K562 (cell line): ENCODE measurements around the gene CLPSL2. TPM values are rescaled to one million over a fixed set of nuclear protein-coding genes. Genes with fewer than 3 reads are reported as not detected.

Experiments
- ATAC-seq: fragments of 200-7000 bp; cut with Tn5 transposase; 3 replicates; pipeline ENCODE4 v1.9.1; 2020; ENCODE audit warnings: moderate library complexity
- BruUV-seq: library from RNA; stranded (reverse); fragments of 400-500 nt; replicated peaks from 2 replicates; lab custom pipeline; 2021; lab: Mats Ljungman, UMichigan
- CTCF ChIA-PET: fragments of 300-600 bp; formaldehyde crosslinking; extraction: SDS; loops from one replicate; lab custom pipeline; 2021; ENCODE audit warnings: low intra/inter-chr PET ratio; lab: Yijun Ruan, JAX
- POLR2A ChIA-PET: fragments of 300-600, 350-650 bp; sonication (Branson Sonifier 250); formaldehyde crosslinking; extraction: SDS; loops from one replicate; lab custom pipeline; 2021; ENCODE audit warnings: antibody characterized with exemption, inconsistent platforms; lab: Yijun Ruan, JAX
- DNase-seq, 4 experiments: peaks; one replicate each; pipeline versions ENCODE4 v3.0.0 to v3.0.0-alpha.2; 2011 to 2018; ENCODE audit warnings: low spot score in 3 of 4, mixed read lengths in 3 of 4; ENCODE audit errors: extremely low read depth in 1 of 4
- FAIRE-seq: peaks from 2 replicates; lab custom pipeline; 2011; peaks lifted over from hg19 to GRCh38; lab: Jason Lieb, UNC
- H2AFZ ChIP-seq: 2 replicates; pipeline ENCODE4 v1.6.0; 2011; ENCODE audit warnings: low read depth, low read length, control low read depth, inconsistent platforms
- H3K27ac ChIP-seq: fragments of 200-600 bp; 3 replicates; pipeline ENCODE4 v1.8.0; 2011; ENCODE audit warnings: low read depth, mild to moderate bottlenecking, control low read depth, inconsistent platforms, low read length, moderate library complexity, mixed read lengths; ENCODE audit errors: extremely low read depth
- H3K27me3 ChIP-seq, 2 experiments: fragments of 300-600 bp in 1 of 2; 2 replicates in 1 of 2; 3 replicates in 1 of 2; pipeline versions ENCODE4 v1.6.0 to v1.8.0; 2011; ENCODE audit warnings: inconsistent platforms in 2 of 2, low read length in 2 of 2, mild to moderate bottlenecking in 1 of 2, mixed read lengths in 1 of 2, moderate library complexity in 1 of 2; ENCODE audit not compliant: control insufficient read depth in 2 of 2, insufficient read depth in 2 of 2
- H3K36me3 ChIP-seq: fragments of 300-600 bp; 3 replicates; pipeline ENCODE4 v1.8.0; 2011; ENCODE audit warnings: mild to moderate bottlenecking, low read length, inconsistent platforms; ENCODE audit not compliant: control insufficient read depth, insufficient read depth
- H3K4me1 ChIP-seq, 2 experiments: fragments of 200-600 bp in 1 of 2; replicated peaks in 1 of 2; 2 replicates in 1 of 2; 3 replicates in 1 of 2; pipeline versions ENCODE4 v1.5.1 to v1.8.0; 2011; ENCODE audit warnings: inconsistent platforms in 2 of 2, low read length in 2 of 2, mild to moderate bottlenecking in 1 of 2, mixed read lengths in 1 of 2, moderate library complexity in 1 of 2; ENCODE audit not compliant: control insufficient read depth in 2 of 2, insufficient read depth in 2 of 2
- H3K4me2 ChIP-seq: 2 replicates; pipeline ENCODE4 v1.6.1; 2011; ENCODE audit warnings: low read length, control low read depth, inconsistent platforms, mixed read lengths; ENCODE audit not compliant: insufficient read depth
- H3K4me3 ChIP-seq: fragments of 200-600 bp; sonication (generic), shearing (Covaris generic); 2 replicates; pipeline ENCODE4 v1.5.1; 2016; ENCODE audit warnings: control low read depth, inconsistent platforms
- H3K79me2 ChIP-seq: fragments of 200-600 bp; 3 replicates; pipeline ENCODE4 v1.8.0; 2011; ENCODE audit warnings: low read length, inconsistent platforms; ENCODE audit not compliant: control insufficient read depth, insufficient read depth
- H3K9ac ChIP-seq, 2 experiments: 2 replicates each; pipeline versions ENCODE4 v1.6.0 to v1.6.1; 2011; ENCODE audit warnings: low read depth in 2 of 2, low read length in 2 of 2, control low read depth in 1 of 2, inconsistent platforms in 1 of 2, mild to moderate bottlenecking in 1 of 2, mixed read lengths in 1 of 2; ENCODE audit not compliant: insufficient read depth in 1 of 2
- H3K9me1 ChIP-seq: one replicate; pipeline ENCODE4 v1.6.0; 2011; ENCODE audit warnings: inconsistent platforms, mild to moderate bottlenecking, low read length, moderate library complexity; ENCODE audit not compliant: control insufficient read depth, insufficient read depth
- H3K9me3 ChIP-seq: replicated peaks from 2 replicates; pipeline ENCODE4 v1.5.1; 2011; ENCODE audit warnings: low read depth, low read length, inconsistent platforms; ENCODE audit not compliant: control insufficient read depth, insufficient read depth
- H4K20me1 ChIP-seq: replicated peaks from 2 replicates; pipeline ENCODE4 v1.6.1; 2011; ENCODE audit warnings: low read length, inconsistent platforms, mixed read lengths; ENCODE audit not compliant: control insufficient read depth, insufficient read depth
- BRD4 ChIP-seq: fragments of 200-600 bp; sonication (generic); IDR thresholded peaks from 2 replicates; pipeline ENCODE4 v1.6.1; 2017; ENCODE audit warnings: inconsistent platforms
- NFRKB ChIP-seq: fragments of 450-650 bp; IDR thresholded peaks from 2 replicates; pipeline ENCODE4 v1.6.1; 2016; ENCODE audit warnings: low read depth
- NR2C1 ChIP-seq, 2 experiments: fragments of 450-650 bp; IDR thresholded peaks; 2 replicates each; pipeline ENCODE4 v1.6.1; 2017; ENCODE audit warnings: mild to moderate bottlenecking in 2 of 2, antibody characterized with exemption in 1 of 2, inconsistent platforms in 1 of 2, missing compliant biosample characterization in 1 of 2, missing genetic modification characterization in 1 of 2
- RAD21 ChIP-seq, 2 experiments: fragments of 250-450 bp in 1 of 2; fragments of 450-650 bp in 1 of 2; sonication (Bioruptor Pico) in 1 of 2; formaldehyde crosslinking in 1 of 2; IDR thresholded peaks in 1 of 2; conservative IDR thresholded peaks in 1 of 2; 2 replicates each; pipeline versions ENCODE4 v1.4.0 to v1.8.0; 2020 to 2022; ENCODE audit warnings: mild to moderate bottlenecking in 2 of 2, moderate library complexity in 1 of 2
- SMC3 ChIP-seq: conservative IDR thresholded peaks from 2 replicates; pipeline ENCODE4 v1.6.1; 2011; ENCODE audit warnings: low read depth, low read length, improper control_type of control experiment; ENCODE audit not compliant: insufficient read depth
- TAF9B ChIP-seq: fragments of 450-650 bp; IDR thresholded peaks from 2 replicates; pipeline ENCODE4 v1.6.1; 2018; ENCODE audit warnings: mild to moderate bottlenecking; ENCODE audit not compliant: partially characterized antibody
- TCF3 ChIP-seq: sonication (generic); formaldehyde crosslinking; IDR thresholded peaks from 2 replicates; pipeline ENCODE4 v1.4.0; 2020; ENCODE audit warnings: mild to moderate bottlenecking, missing genetic modification reagents
- XRCC5 ChIP-seq: fragments of 200-400 bp; formaldehyde crosslinking; IDR thresholded peaks from 2 replicates; pipeline ENCODE4 v1.6.1; 2017; ENCODE audit warnings: low read depth, mild to moderate bottlenecking, low read length
- WGBS: fragments of 100-300 bp; shearing (Covaris generic); methylation state at CpG from one replicate; pipeline ENCODE4 v1.1.6; 2016; ENCODE audit warnings: low coverage, mixed read lengths; ENCODE audit not compliant: insufficient coverage; ENCODE audit errors: missing lambda C conversion rate; 5-methylcytosine and 5-hydroxymethylcytosine counted together
- in situ Hi-C: fragments of 300-500 bp; cut with MboI; formaldehyde crosslinking; loops from 4 replicates; pipeline ENCODE4 v1.15.0; 2018; ENCODE audit warnings: inconsistent platforms, mixed read lengths
- intact Hi-C: fragments of 100-400 bp; cut with micrococcal nuclease; formaldehyde crosslinking; loops from 2 replicates; pipeline ENCODE4 v1.14.2; 2022
- polyA plus RNA-seq, 8 experiments: library from polyadenylated mRNA; depleted of rRNA in 4 of 8; stranded (reverse) in 5 of 8; unstranded in 3 of 8; fragments of >200 nt; fragmentation: Nextera tagmentation in 2 of 8; fragmentation: Illumina TruSeq in 1 of 8; extraction: Ambion mirVana in 2 of 8; extraction: Trizol in 1 of 8; gene quantifications; 2 replicates each; pipeline versions ENCODE4 v1.2.1 to v1.2.3, GENCODE V29; 2011 to 2014; ENCODE audit warnings: inconsistent platforms in 1 of 8, missing spikeins in 1 of 8
- total RNA-seq, 7 experiments: library from RNA; depleted of rRNA in 6 of 7; stranded (reverse); fragments of >200 nt in 6 of 7; fragmentation: Illumina TruSeq in 2 of 7; extraction: Trizol in 2 of 7; gene quantifications; 2 replicates each; pipeline versions ENCODE4 v1.2.1 to v1.2.3, GENCODE V29; 2011 to 2021; ENCODE audit warnings: low replicate concordance in 1 of 7
- TF ChIP-seq, protein P1 (sequence below), 2 experiments: fragments of 450-650 bp; formaldehyde crosslinking in 1 of 2; IDR thresholded peaks; 2 replicates each; pipeline versions ENCODE4 v1.4.0 to v1.6.1; 2014 to 2020; ENCODE audit warnings: mild to moderate bottlenecking in 2 of 2, borderline replicate concordance in 1 of 2, low read depth in 1 of 2
- TF ChIP-seq, protein P2 (sequence below), 3 experiments: IDR thresholded peaks in 2 of 3; conservative IDR thresholded peaks in 1 of 3; 2 replicates each; pipeline ENCODE4 v1.5.1; 2011 to 2012; ENCODE audit warnings: low read length in 3 of 3, mild to moderate bottlenecking in 3 of 3, control low read depth in 2 of 3, improper control_type of control experiment in 1 of 3, inconsistent platforms in 1 of 3, low read depth in 1 of 3, mixed read lengths in 1 of 3, moderate library complexity in 1 of 3; ENCODE audit not compliant: insufficient read depth in 2 of 3

The CLPSL2 gene
- total and polyA plus RNA-seq, 9 of the 15 experiments (the other 6 are each of a cell fraction or from before 2014, with no cell fraction given): not detected

DNA sequence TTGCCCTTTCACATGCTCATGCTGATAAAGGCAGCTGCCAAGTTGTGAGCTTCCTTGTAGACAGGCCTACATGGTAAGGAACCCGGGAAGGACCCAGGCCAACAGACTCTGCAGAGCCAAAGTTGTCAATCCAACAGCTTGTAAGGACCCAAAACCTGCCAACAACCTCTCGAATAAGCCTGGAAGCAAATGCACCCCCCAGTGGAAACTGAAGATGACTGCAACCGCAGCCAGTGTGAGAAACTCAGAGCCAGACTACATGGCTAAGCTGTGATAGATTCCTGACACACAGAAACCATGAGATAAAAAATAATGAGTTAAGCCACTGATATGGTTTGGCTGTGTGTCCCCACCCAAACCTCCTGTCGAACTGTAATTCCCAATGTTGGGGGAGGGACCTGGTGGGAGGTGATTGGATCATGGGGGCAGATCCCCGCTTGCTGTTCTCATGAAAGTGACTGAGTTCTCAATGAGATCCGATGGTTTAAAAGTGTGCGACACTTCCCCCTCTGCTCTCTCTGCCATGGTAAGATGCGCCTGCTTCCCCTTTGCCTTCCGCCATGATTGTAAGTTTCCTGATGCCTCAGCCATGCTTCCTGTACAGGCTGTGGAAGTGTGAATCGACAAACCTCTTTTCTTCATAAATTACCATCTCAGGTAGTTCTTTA, 18.8 kb upstream of the CLPSL2 start:
- ChIA-PET POLR2A (interaction anchor here (0.5 to 0.9 kb wide), 3 partner anchors 11 to 206 kb away, joined by 3 to 5 read pairs (median 4); no protein-coding TSS in a partner anchor), CTCF (interaction anchor here (0.8 to 1.3 kb wide), 3 partner anchors 174 to 235 kb away, joined by 4 to 5 read pairs (median 5); no protein-coding TSS in a partner anchor)
- Histone ChIP-seq H3K27ac (no peak overlapping the region), H3K36me3 (no peaks in the 10 kb centered on the region), H3K4me3 (no peak overlapping the region), H3K9ac (no peak overlapping the region; a peak in 1 of 4 replicates), H3K9me1 (no peaks in the 10 kb centered on the region), H3K27me3 (peaks cover 41 to 79% of the 10 kb centered on the region in 2 experiments), H3K79me2 (no peaks in the 10 kb centered on the region), H4K20me1 (no peaks in the 10 kb centered on the region), H3K9me3 (no peaks in the 10 kb centered on the region), H3K4me2 (no peak overlapping the region), H3K4me1 (no peaks in the 10 kb centered on the region), H2AFZ (no peak overlapping the region)
- in situ Hi-C loops (no loop called here), intact Hi-C loops (loop anchor here (5.0 kb wide), 2 partner anchors 200 to 235 kb away; no protein-coding TSS in a partner anchor)
- WGBS: 8% methylated on average over 10 of the region's 10 CpGs
- no TSS peak for BruUV-seq
- DNase-seq: peak; percentile 57 to 81 (median 67)
- ATAC-seq: peak; percentile 96
- peak; percentile 97 for FAIRE-seq
- TF ChIP-seq NFRKB (no peak), RAD21 (CRISPR knock-in tag; conservative IDR thresholded peaks at IDR 0.05 in 1 of 2, IDR thresholded peaks at IDR 0.05 in 1 of 2) (peak; percentile 51 to 79), BRD4 (no peak), XRCC5 (peak; percentile 67; the same call in 1 of the 2 replicates), SMC3 (peak; percentile 82), TAF9B (no peak), TCF3 (CRISPR knock-in tag) (no peak), NR2C1 (IDR thresholded peaks at IDR 0.05) (no peak), NR2C1 (tag; IDR thresholded peaks at IDR 0.05) (no peak)
- TF ChIP-seq, protein P1, sequence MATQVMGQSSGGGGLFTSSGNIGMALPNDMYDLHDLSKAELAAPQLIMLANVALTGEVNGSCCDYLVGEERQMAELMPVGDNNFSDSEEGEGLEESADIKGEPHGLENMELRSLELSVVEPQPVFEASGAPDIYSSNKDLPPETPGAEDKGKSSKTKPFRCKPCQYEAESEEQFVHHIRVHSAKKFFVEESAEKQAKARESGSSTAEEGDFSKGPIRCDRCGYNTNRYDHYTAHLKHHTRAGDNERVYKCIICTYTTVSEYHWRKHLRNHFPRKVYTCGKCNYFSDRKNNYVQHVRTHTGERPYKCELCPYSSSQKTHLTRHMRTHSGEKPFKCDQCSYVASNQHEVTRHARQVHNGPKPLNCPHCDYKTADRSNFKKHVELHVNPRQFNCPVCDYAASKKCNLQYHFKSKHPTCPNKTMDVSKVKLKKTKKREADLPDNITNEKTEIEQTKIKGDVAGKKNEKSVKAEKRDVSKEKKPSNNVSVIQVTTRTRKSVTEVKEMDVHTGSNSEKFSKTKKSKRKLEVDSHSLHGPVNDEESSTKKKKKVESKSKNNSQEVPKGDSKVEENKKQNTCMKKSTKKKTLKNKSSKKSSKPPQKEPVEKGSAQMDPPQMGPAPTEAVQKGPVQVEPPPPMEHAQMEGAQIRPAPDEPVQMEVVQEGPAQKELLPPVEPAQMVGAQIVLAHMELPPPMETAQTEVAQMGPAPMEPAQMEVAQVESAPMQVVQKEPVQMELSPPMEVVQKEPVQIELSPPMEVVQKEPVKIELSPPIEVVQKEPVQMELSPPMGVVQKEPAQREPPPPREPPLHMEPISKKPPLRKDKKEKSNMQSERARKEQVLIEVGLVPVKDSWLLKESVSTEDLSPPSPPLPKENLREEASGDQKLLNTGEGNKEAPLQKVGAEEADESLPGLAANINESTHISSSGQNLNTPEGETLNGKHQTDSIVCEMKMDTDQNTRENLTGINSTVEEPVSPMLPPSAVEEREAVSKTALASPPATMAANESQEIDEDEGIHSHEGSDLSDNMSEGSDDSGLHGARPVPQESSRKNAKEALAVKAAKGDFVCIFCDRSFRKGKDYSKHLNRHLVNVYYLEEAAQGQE (IDR thresholded peaks at IDR 0.05; ENCODE audit: borderline replicate concordance): peak; percentile 51; the same call in 1 of the 2 replicates
- TF ChIP-seq, protein P1 (CRISPR knock-in tag; IDR thresholded peaks at IDR 0.05; ENCODE audit: low read depth): no peak
- TF ChIP-seq, protein P2, sequence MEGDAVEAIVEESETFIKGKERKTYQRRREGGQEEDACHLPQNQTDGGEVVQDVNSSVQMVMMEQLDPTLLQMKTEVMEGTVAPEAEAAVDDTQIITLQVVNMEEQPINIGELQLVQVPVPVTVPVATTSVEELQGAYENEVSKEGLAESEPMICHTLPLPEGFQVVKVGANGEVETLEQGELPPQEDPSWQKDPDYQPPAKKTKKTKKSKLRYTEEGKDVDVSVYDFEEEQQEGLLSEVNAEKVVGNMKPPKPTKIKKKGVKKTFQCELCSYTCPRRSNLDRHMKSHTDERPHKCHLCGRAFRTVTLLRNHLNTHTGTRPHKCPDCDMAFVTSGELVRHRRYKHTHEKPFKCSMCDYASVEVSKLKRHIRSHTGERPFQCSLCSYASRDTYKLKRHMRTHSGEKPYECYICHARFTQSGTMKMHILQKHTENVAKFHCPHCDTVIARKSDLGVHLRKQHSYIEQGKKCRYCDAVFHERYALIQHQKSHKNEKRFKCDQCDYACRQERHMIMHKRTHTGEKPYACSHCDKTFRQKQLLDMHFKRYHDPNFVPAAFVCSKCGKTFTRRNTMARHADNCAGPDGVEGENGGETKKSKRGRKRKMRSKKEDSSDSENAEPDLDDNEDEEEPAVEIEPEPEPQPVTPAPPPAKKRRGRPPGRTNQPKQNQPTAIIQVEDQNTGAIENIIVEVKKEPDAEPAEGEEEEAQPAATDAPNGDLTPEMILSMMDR (IDR thresholded peaks at IDR 0.05 in 2 of 3, conservative IDR thresholded peaks at IDR 0.05 in 1 of 3; ENCODE audit: insufficient read depth in 2 of 3, low read depth in 1 of 3, low read length in 3 of 3): peak; percentile 79 to 83 (median 83)
